ENCODE measurements around the gene FAXC.

The FAXC gene

DNA sequence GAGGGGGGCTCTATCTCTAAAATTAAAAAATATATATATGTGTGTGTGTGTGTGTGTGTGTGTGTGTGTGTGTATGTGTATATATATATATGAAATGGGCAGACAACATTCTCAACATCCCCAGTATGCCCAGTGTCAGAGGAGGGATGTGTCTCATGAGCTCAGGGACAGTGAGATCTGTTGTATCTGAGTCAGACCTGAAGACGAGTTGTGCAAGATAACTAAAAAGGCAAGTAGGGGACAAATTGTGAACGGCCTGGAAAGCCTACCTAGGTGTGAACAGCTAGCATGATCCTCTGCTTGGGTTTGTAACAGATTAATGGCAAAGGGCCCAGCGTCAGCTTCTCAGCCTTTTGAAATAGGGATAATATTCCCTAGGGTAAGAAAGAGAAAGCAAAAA is 124.3 kb downstream of the FAXC start:
- Histone ChIP-seq H3K4me3 (ENCODE audit: low read depth in 1 of 2, low read length in 2 of 2) (no peak overlapping the region), H3K9ac (ENCODE audit: low read depth in 1 of 2, low read length in 2 of 2) (no peak overlapping the region), H3K27ac (ENCODE audit: low read depth, low read length) (no peak overlapping the region), H3K36me3 (ENCODE audit: control insufficient read depth in 1 of 2, insufficient read depth in 2 of 2, low read length in 2 of 2) (no peaks in the 10 kb centered on the region), H3K9me3 (ENCODE audit: control insufficient read depth in 1 of 2, low read length in 2 of 2) (no peaks in the 10 kb centered on the region), H3K27me3 (ENCODE audit: control insufficient read depth in 1 of 2, insufficient read depth in 2 of 2, low read length in 2 of 2) (no peaks in the 10 kb centered on the region), H3K4me1 (ENCODE audit: control insufficient read depth in 1 of 2, insufficient read depth in 2 of 2, low read length in 2 of 2) (no peaks in the 10 kb centered on the region)
